K562 (cell line): ENCODE results near the gene ATXN1L. TPM values are rescaled to one million over a fixed set of nuclear protein-coding genes. Genes with fewer than 3 reads are reported as not detected.

Source experiments
- AFF1 ChIP-seq, 2 experiments: fragments of 450-650 bp; IDR thresholded peaks; 2 replicates each; pipeline ENCODE4 v1.6.1; 2018; ENCODE audit warnings: mild to moderate bottlenecking in 2 of 2, low read depth in 1 of 2; ENCODE audit not compliant: partially characterized antibody in 2 of 2
- ATF7 ChIP-seq: fragments of 450-650 bp; IDR thresholded peaks from 2 replicates; pipeline ENCODE4 v1.7.1; 2014; ENCODE audit warnings: mild to moderate bottlenecking, moderate library complexity
- BCOR ChIP-seq: fragments of 450-650 bp; IDR thresholded peaks from 2 replicates; pipeline ENCODE4 v1.6.1; 2016
- BHLHE40 ChIP-seq: IDR thresholded peaks from 2 replicates; pipeline ENCODE4 v1.6.1; 2011; ENCODE audit warnings: low read length, improper control_type of control experiment
- CAMTA2 ChIP-seq: fragments of 250-450 bp; sonication (Bioruptor Pico); conservative IDR thresholded peaks from 2 replicates; pipeline ENCODE4 v1.5.1; 2022
- CEBPG ChIP-seq, 3 experiments: fragments of 200-800 bp in 1 of 3; sonication (Bioruptor generic) in 1 of 3; sonication (generic) in 1 of 3; formaldehyde crosslinking in 1 of 3; IDR thresholded peaks in 2 of 3; conservative IDR thresholded peaks in 1 of 3; 2 replicates each; pipeline versions ENCODE4 v1.6.1 to v1.8.0; 2016 to 2022; ENCODE audit warnings: missing compliant biosample characterization in 2 of 3, missing genetic modification characterization in 2 of 3, mild to moderate bottlenecking in 1 of 3, missing genetic modification reagents in 1 of 3
- EWSR1 ChIP-seq: fragments of 450-650 bp; IDR thresholded peaks from 2 replicates; pipeline ENCODE4 v1.6.1; 2018; ENCODE audit warnings: borderline replicate concordance, mild to moderate bottlenecking, low read depth, moderate library complexity; ENCODE audit not compliant: partially characterized antibody
- FOXJ2 ChIP-seq: fragments of 200-800 bp; sonication (Bioruptor generic); IDR thresholded peaks from 2 replicates; pipeline ENCODE4 v1.6.1; 2016; ENCODE audit warnings: missing genetic modification characterization, missing compliant biosample characterization
- GTF2E2 ChIP-seq: fragments of 200-800 bp; sonication (Bioruptor generic); IDR thresholded peaks from 2 replicates; pipeline ENCODE4 v1.6.1; 2016; ENCODE audit warnings: missing genetic modification characterization, missing compliant biosample characterization
- IRF2 ChIP-seq: sonication (generic); formaldehyde crosslinking; IDR thresholded peaks from 2 replicates; pipeline ENCODE4 v1.8.1; 2022; ENCODE audit warnings: mild to moderate bottlenecking, missing genetic modification reagents
- MBD2 ChIP-seq: sonication (generic); IDR thresholded peaks from 2 replicates; pipeline ENCODE4 v1.6.1; 2016; ENCODE audit warnings: low read depth, borderline replicate concordance
- MYBL2 ChIP-seq, 2 experiments: fragments of 450-650 bp in 1 of 2; sonication (generic) in 1 of 2; formaldehyde crosslinking in 1 of 2; IDR thresholded peaks; 2 replicates each; pipeline versions ENCODE4 v1.6.1 to v1.8.1; 2017 to 2022; ENCODE audit warnings: borderline replicate concordance in 1 of 2, inconsistent platforms in 1 of 2, low read depth in 1 of 2, mild to moderate bottlenecking in 1 of 2, missing genetic modification reagents in 1 of 2, moderate library complexity in 1 of 2
- PHTF2 ChIP-seq: fragments of 250-450 bp; sonication (Bioruptor Pico); IDR thresholded peaks from 2 replicates; pipeline ENCODE4 v1.5.0; 2021; ENCODE audit warnings: mild to moderate bottlenecking
- SRSF7 ChIP-seq: fragments of 200-400 bp; formaldehyde crosslinking; optimal IDR thresholded peaks from 2 replicates; pipeline ENCODE3; 2017; ENCODE audit warnings: mild to moderate bottlenecking, low read depth, low read length
- TEAD2 ChIP-seq: fragments of 450-650 bp; IDR thresholded peaks from 2 replicates; pipeline ENCODE4 v1.6.1; 2016; ENCODE audit warnings: missing genetic modification characterization, control low read depth, missing compliant biosample characterization
- ZFP1 ChIP-seq: fragments of 450-650 bp; formaldehyde crosslinking; IDR thresholded peaks from 2 replicates; pipeline ENCODE4 v1.4.0; 2020; ENCODE audit warnings: mild to moderate bottlenecking, mixed read lengths
- ZNF239 ChIP-seq: fragments of 250-450 bp; sonication (Bioruptor Pico); IDR thresholded peaks from 2 replicates; pipeline ENCODE4 v1.4.0; 2020; ENCODE audit warnings: mild to moderate bottlenecking
- ZNF586 ChIP-seq: fragments of 450-650 bp; formaldehyde crosslinking; conservative IDR thresholded peaks from 2 replicates; pipeline ENCODE4 v1.4.0; 2020; ENCODE audit warnings: mild to moderate bottlenecking, moderate library complexity
- ZNF717 ChIP-seq: fragments of 250-450 bp; sonication (Bioruptor Pico); IDR thresholded peaks from 2 replicates; pipeline ENCODE4 v1.5.0; 2021
- polyA plus RNA-seq, 8 experiments: library from polyadenylated mRNA; depleted of rRNA in 4 of 8; stranded (reverse) in 5 of 8; unstranded in 3 of 8; fragments of >200 nt; fragmentation: Nextera tagmentation in 2 of 8; fragmentation: Illumina TruSeq in 1 of 8; extraction: Ambion mirVana in 2 of 8; extraction: Trizol in 1 of 8; gene quantifications; 2 replicates each; pipeline versions ENCODE4 v1.2.1 to v1.2.3, GENCODE V29; 2011 to 2014; ENCODE audit warnings: inconsistent platforms in 1 of 8, missing spikeins in 1 of 8
- total RNA-seq, 7 experiments: library from RNA; depleted of rRNA in 6 of 7; stranded (reverse); fragments of >200 nt in 6 of 7; fragmentation: Illumina TruSeq in 2 of 7; extraction: Trizol in 2 of 7; gene quantifications; 2 replicates each; pipeline versions ENCODE4 v1.2.1 to v1.2.3, GENCODE V29; 2011 to 2021; ENCODE audit warnings: low replicate concordance in 1 of 7
- TF ChIP-seq, protein P1 (sequence below): IDR thresholded peaks from 3 replicates; pipeline ENCODE4 v1.6.1; 2011; ENCODE audit warnings: borderline replicate concordance, mild to moderate bottlenecking, moderate library complexity; ENCODE audit not compliant: insufficient read length; ENCODE audit errors: extremely low read depth
- TF ChIP-seq, protein P2 (sequence below): fragments of 250-450 bp; sonication (Bioruptor Pico); IDR thresholded peaks from 2 replicates; pipeline ENCODE4 v1.6.1; 2021; ENCODE audit warnings: mild to moderate bottlenecking

The ATXN1L gene
- total and polyA plus RNA-seq, 9 of the 15 experiments (the other 6 are each of a cell fraction or from before 2014, with no cell fraction given) = 1.4 to 11.3 (median 9.3) TPM

DNA sequence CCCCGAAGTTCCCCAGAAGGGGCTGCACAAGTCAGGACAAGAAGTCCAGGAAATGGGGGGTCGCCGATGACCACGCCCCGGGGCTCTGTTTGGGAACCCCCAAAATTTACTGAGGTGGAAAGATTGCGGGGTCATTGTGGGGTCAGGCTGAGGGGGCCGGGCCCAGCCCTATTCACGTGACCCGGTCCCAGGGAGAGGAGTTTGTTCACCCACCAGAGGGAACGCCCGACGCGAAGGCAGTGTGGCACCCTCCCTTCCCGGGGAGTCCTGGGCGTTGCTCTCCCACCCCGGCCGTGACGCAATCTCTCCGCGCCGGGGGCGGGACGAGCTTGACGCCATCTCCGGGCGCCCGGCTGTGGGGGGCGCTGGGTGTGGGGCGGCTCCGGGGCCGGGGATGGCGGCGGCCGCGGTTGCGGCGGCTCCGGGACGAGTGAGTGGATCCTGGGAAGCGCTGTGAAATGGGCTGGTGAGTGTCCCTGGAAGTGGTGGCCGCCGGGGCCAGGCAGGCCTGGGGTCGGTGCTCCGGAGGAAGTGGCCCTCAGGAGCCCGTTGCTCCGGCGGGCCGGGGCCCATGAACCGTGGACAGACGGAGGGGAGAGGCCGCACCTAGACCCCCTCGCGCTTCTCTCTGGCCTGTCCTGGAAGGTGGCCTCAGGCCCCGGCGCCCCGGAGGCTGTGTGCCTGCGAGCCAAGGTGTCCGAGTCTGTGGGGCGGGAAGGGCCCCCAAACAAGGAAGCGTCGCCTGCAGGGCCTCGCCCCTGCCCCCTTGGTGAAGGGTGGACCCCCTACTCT lies at the start of gene ATXN1L (continued):
- TF ChIP-seq AFF1 (IDR thresholded peaks at IDR 0.05; ENCODE audit: low read depth in 1 of 2, partially characterized antibody in 2 of 2) = peak in 1 of 2 experiments; percentile 42
- TF ChIP-seq CEBPG (CRISPR knock-in tag; IDR thresholded peaks at IDR 0.05) = peak; percentile 92
- TF ChIP-seq CEBPG (tag; conservative IDR thresholded peaks at IDR 0.05 in 1 of 2, IDR thresholded peaks at IDR 0.05 in 1 of 2) = peak; percentile 94 to 96
- TF ChIP-seq EWSR1 = no peak
- TF ChIP-seq TEAD2 (tag) = no peak
- TF ChIP-seq IRF2 = 0 out of 2 replicates have a peak, but pooled peaks have one; percentile 33
- TF ChIP-seq ZNF586 (CRISPR knock-in tag) = no peak
- TF ChIP-seq, protein P1, sequence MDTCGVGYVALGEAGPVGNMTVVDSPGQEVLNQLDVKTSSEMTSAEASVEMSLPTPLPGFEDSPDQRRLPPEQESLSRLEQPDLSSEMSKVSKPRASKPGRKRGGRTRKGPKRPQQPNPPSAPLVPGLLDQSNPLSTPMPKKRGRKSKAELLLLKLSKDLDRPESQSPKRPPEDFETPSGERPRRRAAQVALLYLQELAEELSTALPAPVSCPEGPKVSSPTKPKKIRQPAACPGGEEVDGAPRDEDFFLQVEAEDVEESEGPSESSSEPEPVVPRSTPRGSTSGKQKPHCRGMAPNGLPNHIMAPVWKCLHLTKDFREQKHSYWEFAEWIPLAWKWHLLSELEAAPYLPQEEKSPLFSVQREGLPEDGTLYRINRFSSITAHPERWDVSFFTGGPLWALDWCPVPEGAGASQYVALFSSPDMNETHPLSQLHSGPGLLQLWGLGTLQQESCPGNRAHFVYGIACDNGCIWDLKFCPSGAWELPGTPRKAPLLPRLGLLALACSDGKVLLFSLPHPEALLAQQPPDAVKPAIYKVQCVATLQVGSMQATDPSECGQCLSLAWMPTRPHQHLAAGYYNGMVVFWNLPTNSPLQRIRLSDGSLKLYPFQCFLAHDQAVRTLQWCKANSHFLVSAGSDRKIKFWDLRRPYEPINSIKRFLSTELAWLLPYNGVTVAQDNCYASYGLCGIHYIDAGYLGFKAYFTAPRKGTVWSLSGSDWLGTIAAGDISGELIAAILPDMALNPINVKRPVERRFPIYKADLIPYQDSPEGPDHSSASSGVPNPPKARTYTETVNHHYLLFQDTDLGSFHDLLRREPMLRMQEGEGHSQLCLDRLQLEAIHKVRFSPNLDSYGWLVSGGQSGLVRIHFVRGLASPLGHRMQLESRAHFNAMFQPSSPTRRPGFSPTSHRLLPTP = no peak
- no peak for TF ChIP-seq MYBL2 (IDR thresholded peaks at IDR 0.05; ENCODE audit: low read depth)
- no peak for TF ChIP-seq MYBL2 (CRISPR knock-in tag; IDR thresholded peaks at IDR 0.05; ENCODE audit: borderline replicate concordance)
- TF ChIP-seq, protein P2, sequence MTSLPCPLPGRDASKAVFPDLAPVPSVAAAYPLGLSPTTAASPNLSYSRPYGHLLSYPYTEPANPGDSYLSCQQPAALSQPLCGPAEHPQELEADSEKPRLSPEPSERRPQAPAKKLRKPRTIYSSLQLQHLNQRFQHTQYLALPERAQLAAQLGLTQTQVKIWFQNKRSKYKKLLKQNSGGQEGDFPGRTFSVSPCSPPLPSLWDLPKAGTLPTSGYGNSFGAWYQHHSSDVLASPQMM (CRISPR knock-in tag) = no peak
- peak; percentile 85 for TF ChIP-seq ATF7
- TF ChIP-seq MBD2 = peak; percentile 80; the same call in 1 of the 2 replicates
- no peak for TF ChIP-seq FOXJ2 (tag)
- no peak for TF ChIP-seq CAMTA2 (CRISPR knock-in tag)
- TF ChIP-seq BCOR = no peak
- no peak for TF ChIP-seq SRSF7
- TF ChIP-seq BHLHE40 = peak; percentile 94
- TF ChIP-seq ZNF717 (CRISPR knock-in tag) = no peak
- no peak for TF ChIP-seq ZNF239
- TF ChIP-seq GTF2E2 (tag) = peak; percentile 68; the same call in 1 of the 2 replicates
- TF ChIP-seq ZFP1 (CRISPR knock-in tag) = no peak
- no peak for TF ChIP-seq PHTF2 (CRISPR knock-in tag)
